ENCODE results near the gene F7.

Gene F7

DNA sequence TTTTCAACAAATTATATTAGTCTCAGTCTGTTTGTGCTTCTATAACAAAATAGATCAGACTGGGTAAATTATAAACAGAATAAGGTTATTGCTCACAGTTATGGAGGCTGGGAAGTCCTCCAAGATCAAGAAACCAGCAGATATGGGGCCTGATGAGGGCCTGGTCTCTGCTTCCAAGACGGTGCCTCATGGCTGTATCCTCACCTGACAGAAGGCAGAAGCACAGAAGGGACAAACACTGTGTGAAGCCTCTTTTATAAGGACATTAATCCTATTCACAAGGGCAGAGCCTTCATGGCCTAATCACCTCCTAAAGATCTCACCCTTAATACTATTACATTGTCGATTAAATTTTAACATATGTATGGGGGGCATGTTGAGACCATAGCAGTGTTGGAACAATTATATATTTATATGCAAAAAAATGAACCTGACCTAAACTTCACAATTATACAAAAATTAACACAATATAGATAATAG is 29.7 kb downstream of the F7 start:
- POLR2A ChIA-PET = no interaction called here
- TF ChIP-seq, protein P1, sequence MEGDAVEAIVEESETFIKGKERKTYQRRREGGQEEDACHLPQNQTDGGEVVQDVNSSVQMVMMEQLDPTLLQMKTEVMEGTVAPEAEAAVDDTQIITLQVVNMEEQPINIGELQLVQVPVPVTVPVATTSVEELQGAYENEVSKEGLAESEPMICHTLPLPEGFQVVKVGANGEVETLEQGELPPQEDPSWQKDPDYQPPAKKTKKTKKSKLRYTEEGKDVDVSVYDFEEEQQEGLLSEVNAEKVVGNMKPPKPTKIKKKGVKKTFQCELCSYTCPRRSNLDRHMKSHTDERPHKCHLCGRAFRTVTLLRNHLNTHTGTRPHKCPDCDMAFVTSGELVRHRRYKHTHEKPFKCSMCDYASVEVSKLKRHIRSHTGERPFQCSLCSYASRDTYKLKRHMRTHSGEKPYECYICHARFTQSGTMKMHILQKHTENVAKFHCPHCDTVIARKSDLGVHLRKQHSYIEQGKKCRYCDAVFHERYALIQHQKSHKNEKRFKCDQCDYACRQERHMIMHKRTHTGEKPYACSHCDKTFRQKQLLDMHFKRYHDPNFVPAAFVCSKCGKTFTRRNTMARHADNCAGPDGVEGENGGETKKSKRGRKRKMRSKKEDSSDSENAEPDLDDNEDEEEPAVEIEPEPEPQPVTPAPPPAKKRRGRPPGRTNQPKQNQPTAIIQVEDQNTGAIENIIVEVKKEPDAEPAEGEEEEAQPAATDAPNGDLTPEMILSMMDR (IDR thresholded peaks at IDR 0.05; ENCODE audit: insufficient read depth, low read length, missing control alignments) = no peak
- H3K4me3 ChIP-seq (ENCODE audit: low read depth, low read length) = no peak overlapping the region
- CTCF ChIA-PET = no interaction called here
- no peak for DNase-seq (ENCODE audit: low read depth, low spot score)

DNA sequence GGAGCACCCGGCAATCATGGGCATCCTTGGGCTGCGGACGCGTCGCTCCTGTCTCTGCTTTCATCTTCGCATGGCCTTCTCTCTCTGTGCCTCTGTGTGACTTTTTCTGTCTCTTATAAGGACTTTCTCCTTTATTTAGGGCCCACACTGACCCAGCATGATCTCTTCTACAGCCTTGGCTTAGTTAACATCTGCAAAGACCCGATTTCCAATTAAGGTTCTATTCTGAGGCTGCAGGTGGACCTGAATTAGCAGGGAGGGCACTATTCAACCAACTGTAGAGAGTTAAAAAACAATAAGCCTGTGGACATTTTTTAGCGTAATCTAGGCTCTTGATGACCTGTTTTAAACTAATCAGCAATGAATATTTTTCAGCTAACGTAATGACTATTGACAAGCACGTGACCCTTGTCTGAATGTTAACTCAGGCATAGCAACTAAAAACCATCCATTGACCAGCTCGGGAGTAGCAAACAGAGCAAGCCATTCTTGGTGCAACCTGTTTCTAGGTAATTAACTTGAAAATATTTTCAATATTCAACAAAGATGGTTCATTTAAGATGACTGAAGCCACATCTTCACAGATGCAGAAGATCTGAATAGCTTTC is 32.2 kb downstream of the F7 start:
- H3K4me3 ChIP-seq (ENCODE audit: low read depth, low read length) = no peak overlapping the region
- CTCF ChIA-PET = no interaction called here
- no peak for DNase-seq (ENCODE audit: low read depth, low spot score)
- TF ChIP-seq, protein P1 (IDR thresholded peaks at IDR 0.05; ENCODE audit: insufficient read depth, low read length, missing control alignments) = no peak
- POLR2A ChIA-PET = no interaction called here

DNA sequence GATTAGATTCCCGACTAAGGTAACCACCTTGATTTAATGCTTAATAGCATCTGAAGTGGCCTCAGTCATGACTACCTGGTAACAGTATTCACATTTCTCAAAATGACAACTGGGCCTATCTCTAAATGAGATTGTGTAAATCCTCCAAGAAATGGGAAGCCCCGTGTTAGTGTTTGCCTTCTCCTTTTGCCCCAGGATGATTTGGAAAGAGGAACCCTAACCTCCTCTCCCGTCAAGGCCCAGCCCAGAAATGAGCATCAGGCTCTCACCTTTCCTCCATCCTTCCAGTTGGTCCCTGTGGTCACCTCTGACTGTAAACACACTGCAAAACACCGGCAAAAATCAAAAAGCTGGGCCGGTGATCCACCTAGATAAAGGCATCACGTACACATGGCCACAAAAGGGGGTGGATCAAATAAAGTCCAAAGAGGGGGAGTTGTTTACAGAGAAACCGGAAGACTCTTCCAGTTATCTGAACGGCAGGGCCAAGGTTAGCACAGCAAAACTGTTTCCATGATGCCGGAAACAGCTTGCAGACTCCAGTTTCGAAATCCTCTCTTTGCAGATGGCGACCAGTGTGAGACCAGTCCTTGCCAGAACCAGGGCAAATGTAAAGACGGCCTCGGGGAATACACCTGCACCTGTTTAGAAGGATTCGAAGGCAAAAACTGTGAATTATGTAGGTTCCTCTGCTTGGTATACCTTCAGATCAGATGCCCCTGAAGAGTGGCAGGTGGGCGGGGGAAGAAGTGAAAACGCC is 33.4 kb downstream of the F7 start:
- DNase-seq (ENCODE audit: low read depth, low spot score) = no peak
- TF ChIP-seq, protein P1 (IDR thresholded peaks at IDR 0.05; ENCODE audit: insufficient read depth, low read length, missing control alignments) = no peak
- ChIA-PET POLR2A (no interaction called here), CTCF (no interaction called here)
- no peak overlapping the region for H3K4me3 ChIP-seq (ENCODE audit: low read depth, low read length)

DNA sequence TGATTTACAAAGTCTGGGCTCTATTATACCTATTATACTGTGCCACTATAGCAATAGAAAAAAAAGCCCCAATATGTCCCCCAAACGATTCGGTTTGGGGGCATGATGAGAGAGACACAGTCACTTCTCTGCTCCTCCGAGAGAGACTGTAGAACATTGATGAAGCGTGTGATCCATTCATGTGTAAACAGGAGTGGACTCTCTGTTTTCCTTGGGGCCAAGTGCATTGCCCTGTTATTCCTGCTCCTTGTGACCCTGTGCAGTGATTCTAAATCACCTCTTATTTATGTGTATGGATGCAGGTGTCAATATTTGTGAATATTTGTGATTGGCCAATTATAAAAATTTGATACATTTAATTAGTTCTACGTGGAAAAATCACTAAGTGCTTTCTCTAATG is 34.0 kb downstream of the F7 start:
- no peak for DNase-seq (ENCODE audit: low read depth, low spot score)
- H3K4me3 ChIP-seq (ENCODE audit: low read depth, low read length) = no peak overlapping the region
- TF ChIP-seq, protein P1 (IDR thresholded peaks at IDR 0.05; ENCODE audit: insufficient read depth, low read length, missing control alignments) = no peak
- ChIA-PET CTCF (no interaction called here), POLR2A (no interaction called here)

DNA sequence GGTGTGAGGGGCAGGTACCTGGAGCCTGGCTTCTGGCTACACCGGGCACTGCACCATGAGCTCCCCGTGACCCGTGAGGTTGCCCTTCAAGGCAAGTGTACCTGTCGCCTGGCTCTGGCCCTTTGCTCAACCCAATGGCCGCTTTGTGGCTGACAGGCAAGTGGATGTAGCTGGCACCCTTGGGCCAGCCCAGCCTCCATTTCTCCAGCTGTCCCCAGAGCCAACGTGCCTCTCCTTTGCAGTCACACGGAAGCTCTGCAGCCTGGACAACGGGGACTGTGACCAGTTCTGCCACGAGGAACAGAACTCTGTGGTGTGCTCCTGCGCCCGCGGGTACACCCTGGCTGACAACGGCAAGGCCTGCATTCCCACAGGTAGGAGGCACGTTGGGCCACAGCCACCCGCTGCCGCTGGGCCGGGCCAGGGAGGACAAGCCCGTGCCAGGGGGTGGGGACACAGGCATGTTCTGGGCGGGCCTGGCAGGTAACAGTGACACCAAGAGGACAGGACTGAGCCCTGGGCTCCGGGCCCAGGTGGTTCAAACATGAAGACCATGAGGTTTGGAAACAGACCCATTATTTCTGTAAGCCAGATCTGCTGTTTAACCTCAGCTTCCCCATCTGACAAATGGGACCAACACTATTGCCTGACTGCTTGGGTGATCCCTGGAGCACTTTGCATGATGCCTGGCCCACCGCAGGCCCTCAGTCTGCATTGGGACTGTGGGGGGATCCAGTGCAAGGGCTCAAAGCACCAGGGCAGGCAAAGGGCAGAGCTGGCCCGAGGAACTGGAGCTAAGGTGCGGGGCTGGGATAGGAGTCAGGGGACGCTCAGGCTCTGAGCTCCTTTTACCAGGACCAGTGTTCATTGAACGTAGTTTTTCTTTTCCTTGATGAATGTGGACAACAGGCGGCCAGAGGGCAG is 35.3 kb downstream of the F7 start:
- H3K4me3 ChIP-seq (ENCODE audit: low read depth, low read length) = no peak overlapping the region
- ChIA-PET POLR2A (no interaction called here), CTCF (interaction anchor here (0.9 kb wide), 1 partner anchor 11 kb away, joined by 3 read pairs; no protein-coding TSS in a partner anchor)
- DNase-seq (ENCODE audit: low read depth, low spot score) = no peak
- TF ChIP-seq, protein P1 (IDR thresholded peaks at IDR 0.05; ENCODE audit: insufficient read depth, low read length, missing control alignments) = no peak

DNA sequence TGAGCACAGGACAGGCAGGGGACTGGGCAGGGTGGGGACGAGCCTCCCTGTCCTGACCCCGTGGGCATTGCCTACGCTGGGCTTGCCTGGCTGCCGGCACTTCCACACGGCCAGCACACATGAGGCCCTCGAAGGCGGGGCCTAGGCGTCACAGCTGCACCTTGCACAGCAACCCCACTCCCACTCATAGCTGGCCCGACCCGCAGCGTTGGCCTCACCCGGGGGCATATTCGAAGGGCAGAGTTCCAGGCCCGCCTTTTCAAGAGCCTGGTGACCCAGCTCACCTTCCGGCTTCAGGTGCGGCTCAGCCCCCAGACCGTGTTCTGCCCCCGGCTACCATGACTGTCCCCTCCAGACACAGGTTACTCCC is 36.0 kb downstream of the F7 start:
- H3K4me3 ChIP-seq (ENCODE audit: low read depth, low read length) = no peak overlapping the region
- TF ChIP-seq, protein P1 (IDR thresholded peaks at IDR 0.05; ENCODE audit: insufficient read depth, low read length, missing control alignments) = no peak
- ChIA-PET CTCF (interaction anchor here (0.9 kb wide), 1 partner anchor 10 kb away, joined by 3 read pairs; no protein-coding TSS in a partner anchor), POLR2A (no interaction called here)
- no peak for DNase-seq (ENCODE audit: low read depth, low spot score)

Data from AG04449 (cell line).